Embryonic facial prominence (tissue), 1 donor: ENCODE data around the gene KCNIP2.
A peak's percentile ranks its signal among the peaks of the same experiment; 100 is the strongest.

Source experiments
- DNase-seq: peaks from one replicate; pipeline ENCODE4 v3.0.0-alpha.2; 2016; ENCODE audit errors: extremely low spot score

KCNIP2 gene

GRCh38 chr10:101851411-101852116 lies 8.0 kb upstream of the KCNIP2 start:
- DNase-seq = no peak

GRCh38 chr10:101850749-101851148 lies 7.1 kb upstream of the KCNIP2 start:
- no peak for DNase-seq

GRCh38 chr10:101848894-101849351 lies 5.3 kb upstream of the KCNIP2 start:
- no peak for DNase-seq

GRCh38 chr10:101848408-101848807 lies 4.8 kb upstream of the KCNIP2 start:
- no peak for DNase-seq

- no peak for DNase-seq
These were observed 2.3 kb upstream of the KCNIP2 start for GRCh38 chr10:101845893-101846292.

- DNase-seq = no peak
These were observed 1.8 kb downstream of the KCNIP2 start for GRCh38 chr10:101841826-101842225.

- peak; percentile 67 for DNase-seq
These were observed 2.7 kb downstream of the KCNIP2 start for GRCh38 chr10:101840741-101841453.

- no peak for DNase-seq
These were observed 3.4 kb downstream of the KCNIP2 start for GRCh38 chr10:101840102-101840684.

- DNase-seq = no peak
These were observed 4.1 kb downstream of the KCNIP2 start for GRCh38 chr10:101839416-101840063.

- DNase-seq = no peak
These were observed 4.6 kb downstream of the KCNIP2 start for GRCh38 chr10:101839002-101839401.

GRCh38 chr10:101838416-101838970 lies 5.1 kb downstream of the KCNIP2 start:
- no peak for DNase-seq

- DNase-seq = no peak
These were observed 5.9 kb downstream of the KCNIP2 start for GRCh38 chr10:101837748-101838147.

GRCh38 chr10:101835362-101835761 lies 8.2 kb downstream of the KCNIP2 start:
- DNase-seq = no peak

GRCh38 chr10:101834341-101834740 lies 9.3 kb downstream of the KCNIP2 start:
- no peak for DNase-seq

GRCh38 chr10:101833466-101833865 lies 10.1 kb downstream of the KCNIP2 start:
- DNase-seq = no peak

- no peak for DNase-seq
These were observed 11.3 kb downstream of the KCNIP2 start for GRCh38 chr10:101832325-101832771.

- DNase-seq = no peak
These were observed 12.3 kb downstream of the KCNIP2 start for GRCh38 chr10:101831169-101831811.

- DNase-seq = peak; percentile 86
These were observed 13.1 kb downstream of the KCNIP2 start for GRCh38 chr10:101830322-101831168.

GRCh38 chr10:101829561-101830315 lies 13.9 kb downstream of the KCNIP2 start:
- DNase-seq = no peak
